GM12891 (cell line): ENCODE measurements around the gene SASH1.
"Not testable (repeated sequence)": the region's sequence is repeated elsewhere in the genome, so short reads cannot be mapped to it uniquely, and the experiment has no call there.

ENCODE experiments used
- DNase-seq: peaks from one replicate; pipeline ENCODE4 v3.0.0; 2011; ENCODE audit warnings: low spot score; ENCODE audit not compliant: insufficient read length
- FAIRE-seq: peaks from 2 replicates; lab custom pipeline; 2011; peaks lifted over from hg19 to GRCh38; lab: Jason Lieb, UNC
- PAX5 ChIP-seq: IDR thresholded peaks from 2 replicates; pipeline ENCODE4 v1.6.1; 2011; ENCODE audit warnings: low read length, moderate library complexity, mild to moderate bottlenecking; ENCODE audit not compliant: insufficient read depth, severe bottlenecking
- POLR2A ChIP-seq: IDR thresholded peaks from 2 replicates; pipeline ENCODE4 v1.6.1; 2011; ENCODE audit warnings: low read depth, low read length, control low read depth
- POLR2AphosphoS5 ChIP-seq: IDR thresholded peaks from 2 replicates; pipeline ENCODE4 v1.6.1; 2011; ENCODE audit warnings: low read depth, low read length, control low read depth
- POU2F2 ChIP-seq: IDR thresholded peaks from 2 replicates; pipeline ENCODE4 v1.6.1; 2011; ENCODE audit warnings: low read depth, mild to moderate bottlenecking, control low read depth, low read length, moderate library complexity
- SPI1 ChIP-seq: IDR thresholded peaks from 2 replicates; pipeline ENCODE4 v1.6.1; 2011; ENCODE audit warnings: low read depth, low read length, control low read depth
- TAF1 ChIP-seq: IDR thresholded peaks from 2 replicates; pipeline ENCODE4 v1.6.1; 2011; ENCODE audit warnings: low read depth, low read length, control low read depth

Gene SASH1

DNA sequence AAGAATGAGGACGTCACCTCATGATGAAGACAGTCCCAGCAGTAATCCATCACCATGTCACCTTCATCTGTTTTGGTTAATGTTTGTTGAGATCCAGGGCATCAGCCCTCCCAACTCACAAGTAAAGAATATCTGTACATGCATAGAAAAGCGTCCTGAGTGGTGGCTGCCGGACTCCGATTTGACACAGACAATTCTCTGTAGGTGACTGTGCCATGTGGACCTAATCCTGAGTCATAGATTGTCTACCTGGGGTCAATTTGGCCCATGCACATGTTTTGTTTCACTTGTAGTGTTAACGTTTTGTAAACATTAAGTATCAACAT lies 235.8 kb downstream of the SASH1 start:
- DNase-seq = no peak
- no peak for TF ChIP-seq PAX5
- no peak for TF ChIP-seq SPI1
- no peak for TF ChIP-seq TAF1
- no peak for TF ChIP-seq POU2F2
- no peak for TF ChIP-seq POLR2AphosphoS5
- TF ChIP-seq POLR2A = no peak
- FAIRE-seq = no peak

DNA sequence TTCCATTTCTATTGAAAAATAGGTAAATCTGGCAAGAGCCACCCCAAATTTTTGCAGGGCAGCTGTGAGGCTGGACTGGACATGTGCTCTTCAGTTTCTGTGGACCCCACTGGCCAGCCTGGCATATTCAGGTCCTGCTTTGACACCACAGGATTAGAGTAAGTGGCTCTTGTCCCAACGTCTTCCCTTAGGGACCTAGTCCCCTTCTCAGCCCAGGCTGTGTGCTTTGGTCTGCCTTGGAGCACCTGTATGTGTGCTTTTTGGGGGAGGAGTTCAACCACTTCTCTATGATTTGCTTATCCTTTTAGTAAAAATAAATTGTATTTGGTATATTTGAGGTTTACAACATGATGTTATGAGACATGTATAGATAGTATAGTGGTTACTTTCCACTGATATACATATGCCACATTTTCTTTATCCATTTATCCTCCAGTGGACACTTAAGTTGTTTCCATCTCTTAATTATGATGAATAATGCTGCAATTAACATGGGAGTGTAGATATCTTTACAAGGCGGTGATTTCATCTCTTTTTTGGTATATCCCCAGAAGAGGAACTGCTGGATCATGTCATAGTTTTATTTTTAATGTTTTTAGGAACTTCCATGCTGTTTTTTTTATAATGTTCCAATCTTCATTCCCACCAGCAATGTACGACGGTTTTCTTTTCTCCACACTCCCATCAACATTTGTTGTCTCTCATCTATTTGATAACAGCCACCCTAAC lies 236.4 kb downstream of the SASH1 start:
- DNase-seq (no peak), FAIRE-seq (no peak)
- TF ChIP-seq POU2F2 (no peak), POLR2AphosphoS5 (no peak), PAX5 (no peak), POLR2A (no peak), TAF1 (no peak), SPI1 (no peak)

DNA sequence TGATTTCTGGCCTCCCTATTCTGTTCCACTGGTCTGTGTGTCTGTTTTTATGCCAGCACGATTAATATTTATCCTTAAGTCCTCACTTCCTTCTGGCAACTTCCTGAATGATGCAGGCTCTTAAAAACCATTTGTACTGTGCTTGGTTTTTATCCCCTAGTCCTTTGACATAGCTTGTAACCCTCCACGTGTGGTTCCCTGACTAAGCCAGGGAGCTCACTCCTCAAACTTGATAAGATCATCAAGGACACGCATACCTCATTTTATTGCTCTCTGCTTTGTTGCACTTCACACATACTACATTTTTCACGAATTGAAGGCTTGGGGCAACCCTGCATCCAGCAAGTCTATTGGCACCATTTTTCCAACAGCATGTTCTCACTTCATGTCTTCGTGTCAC lies 237.8 kb downstream of the SASH1 start:
- FAIRE-seq (no peak), DNase-seq (no peak)
- TF ChIP-seq POLR2AphosphoS5 (no peak), POU2F2 (no peak), TAF1 (no peak)

- no peak for DNase-seq
- TF ChIP-seq TAF1 (no peak), POU2F2 (no peak), SPI1 (no peak), PAX5 (no peak), POLR2A (no peak), POLR2AphosphoS5 (no peak)
- no peak for FAIRE-seq
Observed at GRCh38 chr6:148583631-148584030, 241.0 kb downstream of the SASH1 start.

DNA sequence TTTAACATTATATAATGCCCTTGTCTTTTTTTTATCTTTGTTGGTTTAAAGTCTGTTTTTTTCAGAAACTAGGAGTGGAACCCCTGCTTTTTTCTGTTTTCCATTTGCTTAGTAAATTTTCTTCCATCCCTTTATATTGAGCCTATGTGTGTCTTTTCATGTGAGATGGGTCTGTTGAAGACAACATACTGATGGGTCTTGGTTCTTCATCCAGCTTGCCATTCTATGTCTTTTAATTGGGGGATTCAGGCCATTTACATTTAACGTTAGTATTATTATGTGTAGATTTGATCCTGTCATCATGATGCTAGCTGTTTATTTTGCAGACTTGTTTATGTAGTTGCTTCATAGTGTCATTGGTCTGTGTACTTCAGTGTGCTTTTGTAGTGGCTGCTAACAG lies 243.0 kb downstream of the SASH1 start:
- not testable (repeated sequence) for FAIRE-seq, DNase-seq

DNA sequence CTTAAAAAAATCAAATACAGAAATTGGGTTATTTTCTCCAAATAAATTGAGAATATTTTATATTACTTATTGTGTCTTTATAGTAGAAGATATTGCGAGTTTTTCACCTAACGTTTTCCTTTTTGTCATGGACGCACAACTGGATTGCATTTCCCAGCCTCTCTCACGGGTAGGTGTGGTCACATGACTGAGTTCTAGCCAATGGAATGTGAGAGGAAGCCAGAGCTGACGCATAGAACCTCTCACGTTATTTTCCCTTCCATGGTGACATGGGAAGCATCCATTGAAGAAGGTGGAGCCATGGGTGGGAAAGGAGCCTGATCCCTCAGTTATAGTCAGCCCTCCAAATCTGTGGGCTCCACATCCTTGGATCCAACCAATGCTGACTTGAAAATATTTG lies 248.2 kb downstream of the SASH1 start:
- TF ChIP-seq POLR2A = no peak
- no peak for TF ChIP-seq POU2F2
- no peak for TF ChIP-seq POLR2AphosphoS5
- no peak for TF ChIP-seq PAX5
- TF ChIP-seq SPI1 = no peak
- no peak for TF ChIP-seq TAF1
- FAIRE-seq (no peak), DNase-seq (no peak)

DNA sequence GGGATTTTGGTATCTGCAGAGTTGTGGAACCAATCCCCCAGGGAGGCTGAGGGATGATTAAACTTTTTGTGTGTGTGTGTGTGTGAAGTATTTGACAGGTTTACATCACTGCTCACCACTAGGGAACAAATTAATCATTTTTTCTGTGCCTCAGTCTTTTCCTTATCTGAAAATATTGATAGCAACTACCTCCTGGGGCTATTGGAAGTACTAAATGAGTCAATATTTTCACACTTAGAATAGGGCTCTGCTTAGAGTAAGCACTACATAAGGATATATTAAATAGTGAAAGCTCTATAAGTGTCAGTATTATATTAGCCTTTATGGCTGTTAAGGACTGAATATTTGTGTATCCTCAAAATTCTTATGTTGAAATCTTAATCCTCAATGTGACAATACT lies 249.0 kb downstream of the SASH1 start:
- no peak for TF ChIP-seq POLR2AphosphoS5
- TF ChIP-seq POU2F2 = no peak
- TF ChIP-seq PAX5 = no peak
- no peak for TF ChIP-seq SPI1
- DNase-seq (no peak), FAIRE-seq (no peak)

GRCh38 chr6:148593130-148593812 lies 250.6 kb downstream of the SASH1 start:
- no peak for DNase-seq
- no peak for TF ChIP-seq POU2F2
- TF ChIP-seq PAX5 = no peak
- TF ChIP-seq SPI1 = no peak
- TF ChIP-seq POLR2AphosphoS5 = no peak
- no peak for TF ChIP-seq POLR2A
- no peak for TF ChIP-seq TAF1
- no peak for FAIRE-seq

DNA sequence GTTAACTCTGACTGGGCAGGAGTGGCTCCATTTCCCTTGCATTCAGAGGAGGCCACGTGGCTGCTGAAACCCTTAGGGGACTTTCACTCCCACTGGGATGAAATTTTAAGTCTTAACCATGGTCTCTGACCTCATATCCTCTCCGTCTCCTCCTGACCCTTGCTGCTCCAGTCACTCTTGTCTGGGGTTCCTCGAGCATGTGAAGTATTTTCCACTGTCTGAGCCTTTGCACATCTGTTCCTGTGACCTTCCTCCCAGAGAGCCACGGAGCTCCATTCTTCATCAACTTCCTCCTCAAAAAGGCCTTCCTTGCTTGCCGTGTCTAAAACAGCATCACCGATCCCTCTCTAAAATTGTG lies 251.2 kb downstream of the SASH1 start:
- no peak for FAIRE-seq
- no peak for DNase-seq
- no peak for TF ChIP-seq POLR2AphosphoS5
- TF ChIP-seq PAX5 = no peak
- no peak for TF ChIP-seq POLR2A
- TF ChIP-seq SPI1 = no peak
- TF ChIP-seq TAF1 = no peak
- no peak for TF ChIP-seq POU2F2

- FAIRE-seq (no peak), DNase-seq (no peak)
- TF ChIP-seq POLR2AphosphoS5 = no peak
- TF ChIP-seq PAX5 = no peak
- TF ChIP-seq TAF1 = no peak
- no peak for TF ChIP-seq POU2F2
- no peak for TF ChIP-seq SPI1
- TF ChIP-seq POLR2A = no peak
Observed at GRCh38 chr6:148595550-148595949, 252.9 kb downstream of the SASH1 start.
